ENCODE data around the gene PRDM11.
A peak's percentile ranks its signal among the peaks of the same experiment; 100 is the strongest.

PRDM11 gene

DNA sequence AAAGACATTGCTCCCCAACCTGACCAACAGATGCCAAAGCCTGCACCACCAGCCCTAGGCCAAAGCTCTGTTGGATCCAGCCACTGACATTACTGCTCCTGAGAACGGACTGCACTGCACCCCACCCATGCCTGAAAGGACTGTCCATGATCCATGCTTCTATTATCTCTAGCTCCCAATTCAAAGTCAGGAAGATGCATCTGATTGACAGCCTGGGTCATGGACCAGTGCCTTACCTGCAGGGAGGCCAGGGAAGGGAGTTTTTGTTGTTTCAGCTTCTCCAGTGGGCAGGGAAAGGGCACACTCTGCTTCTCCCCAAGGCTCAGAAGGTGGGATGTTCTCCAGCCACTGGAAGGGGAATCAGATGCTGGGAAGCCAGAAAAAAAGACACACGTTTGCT, 4.8 kb upstream of the PRDM11 start:
- DNase-seq (ENCODE audit: low read depth in 2 of 2), result no peak

GRCh38 chr11:45142241-45143055, 4.0 kb upstream of the PRDM11 start:
- DNase-seq (ENCODE audit: low read depth in 2 of 2), result no peak

GRCh38 chr11:45143494-45143893, 2.9 kb upstream of the PRDM11 start:
- DNase-seq (ENCODE audit: low read depth in 2 of 2), result no peak

DNA sequence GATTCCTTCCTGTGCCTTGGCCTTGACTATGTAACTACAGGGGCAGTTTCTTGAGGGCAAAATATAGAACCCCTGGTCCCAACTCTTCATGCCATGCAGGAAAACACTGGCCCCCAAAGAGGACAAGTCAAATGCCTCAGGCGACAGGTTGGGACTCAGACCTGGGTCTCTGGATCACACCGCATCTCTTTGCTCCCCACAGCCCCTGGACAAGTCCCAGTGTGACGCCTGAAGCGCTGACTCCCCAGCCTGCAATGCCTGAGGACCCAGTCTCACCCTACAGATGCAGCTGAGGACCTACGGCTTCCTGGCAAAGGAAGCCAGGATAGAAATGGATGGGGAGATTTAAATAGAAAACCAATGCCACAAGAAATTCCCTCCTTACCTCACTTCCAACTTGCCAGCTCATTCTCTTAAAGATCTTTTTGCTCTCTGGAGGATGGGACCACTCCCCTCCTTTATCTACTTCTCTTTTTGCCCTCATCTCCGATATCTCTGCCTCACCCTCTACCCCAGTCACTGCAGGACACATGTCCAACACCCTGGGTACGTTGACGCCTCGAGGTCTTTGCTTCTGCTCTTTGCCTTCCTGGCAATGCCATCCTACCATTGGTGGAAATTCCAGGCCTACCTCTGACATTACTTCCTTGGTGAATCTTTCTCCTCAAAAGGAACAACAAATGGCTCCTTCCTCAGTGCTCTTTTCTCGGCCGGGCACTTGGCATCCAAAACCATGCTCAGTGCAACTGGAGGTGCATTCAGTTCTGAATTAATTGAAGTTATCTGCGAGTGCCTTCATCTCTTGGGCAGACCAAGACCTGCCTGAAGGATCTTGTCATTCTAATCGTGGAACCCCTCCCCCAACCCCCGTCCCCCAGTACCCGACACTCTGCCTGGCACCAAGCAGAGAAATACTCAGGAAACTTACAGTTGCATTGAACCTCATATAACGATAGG, 2.0 kb upstream of the PRDM11 start:
- DNase-seq (ENCODE audit: low read depth in 2 of 2), result no peak

DNA sequence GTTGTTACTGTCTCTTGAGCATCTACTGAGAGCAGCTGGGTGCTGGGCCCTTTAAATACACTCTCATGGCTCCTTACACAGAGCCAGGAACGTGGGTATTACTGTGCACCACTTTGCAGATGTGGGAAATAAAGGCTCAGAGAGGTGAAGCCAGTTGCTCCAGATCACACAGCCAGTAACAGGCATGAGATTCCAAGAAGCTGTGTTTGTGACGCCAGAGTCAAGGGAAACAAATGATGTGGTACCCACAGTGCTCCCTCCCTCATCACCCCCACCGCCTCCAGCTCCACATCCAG, 1.4 kb upstream of the PRDM11 start:
- no peak for DNase-seq (ENCODE audit: low read depth in 2 of 2)

GRCh38 chr11:45145379-45146071, 914 bp upstream of the PRDM11 start:
- no peak for DNase-seq (ENCODE audit: low read depth in 2 of 2)

DNA sequence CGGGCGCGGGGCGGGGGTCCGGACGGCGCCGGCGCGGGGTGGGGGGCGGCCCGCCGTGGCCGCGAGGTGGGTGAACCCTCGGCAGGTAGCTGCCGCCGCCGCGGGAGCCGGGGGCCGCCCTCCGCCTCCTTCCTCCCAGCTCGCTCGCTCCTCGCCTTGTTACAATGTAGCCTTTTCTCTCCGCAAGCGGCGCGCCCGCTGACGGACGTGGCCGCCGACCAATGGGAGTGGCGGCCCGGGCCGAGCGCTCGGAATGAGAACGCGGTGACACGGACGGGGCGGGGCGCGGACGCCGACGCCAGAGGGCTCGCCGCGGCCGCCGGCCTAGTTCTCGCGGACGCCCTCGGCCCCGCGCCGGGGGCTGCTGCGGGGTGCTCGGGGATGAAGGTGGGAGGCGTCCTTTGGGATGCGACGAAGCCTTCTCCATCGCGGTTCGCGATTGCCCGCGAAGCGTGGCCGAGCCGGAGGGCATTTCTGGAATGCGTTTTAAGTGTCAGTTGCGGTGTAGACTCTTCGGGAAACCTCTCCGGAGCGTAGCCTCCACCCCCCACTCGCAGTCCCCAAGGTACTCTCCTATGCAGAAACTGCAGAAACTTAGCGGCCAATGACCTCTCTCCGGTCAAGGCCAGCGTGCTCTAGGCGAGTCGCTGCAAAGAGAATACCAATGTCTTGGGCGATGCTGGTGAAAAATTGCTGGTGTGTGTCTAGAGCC, 734 bp downstream of the PRDM11 start:
- DNase-seq (ENCODE audit: low read depth in 2 of 2), result peak; percentile 86 to 90

GRCh38 chr11:45147891-45148675, 1.6 kb downstream of the PRDM11 start:
- no peak for DNase-seq (ENCODE audit: low read depth in 2 of 2)

- no peak for DNase-seq (ENCODE audit: low read depth in 2 of 2)
These were observed 3.1 kb downstream of the PRDM11 start for GRCh38 chr11:45149483-45150056.

DNA sequence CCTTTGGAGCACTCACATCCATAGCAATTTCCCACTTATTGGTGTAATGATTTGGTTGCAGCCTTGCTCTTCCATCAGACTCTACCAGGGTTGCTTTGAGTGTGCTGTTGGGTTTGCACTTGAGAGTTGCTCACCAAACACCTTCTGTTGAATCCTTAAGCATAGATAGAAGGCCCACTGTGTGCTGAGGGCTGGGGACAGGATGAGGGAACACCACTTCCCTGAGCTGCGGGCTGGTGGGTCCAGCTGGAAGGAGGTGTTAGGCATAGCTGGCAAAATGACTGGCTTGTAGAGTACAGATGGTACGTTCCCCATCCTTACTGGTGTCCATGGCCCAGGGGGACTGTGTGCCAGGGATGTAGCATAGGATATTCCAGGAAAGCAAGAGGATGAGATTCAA, 3.9 kb downstream of the PRDM11 start:
- no peak for DNase-seq (ENCODE audit: low read depth in 2 of 2)

GRCh38 chr11:45150943-45151342, 4.5 kb downstream of the PRDM11 start:
- no peak for DNase-seq (ENCODE audit: low read depth in 2 of 2)

DNA sequence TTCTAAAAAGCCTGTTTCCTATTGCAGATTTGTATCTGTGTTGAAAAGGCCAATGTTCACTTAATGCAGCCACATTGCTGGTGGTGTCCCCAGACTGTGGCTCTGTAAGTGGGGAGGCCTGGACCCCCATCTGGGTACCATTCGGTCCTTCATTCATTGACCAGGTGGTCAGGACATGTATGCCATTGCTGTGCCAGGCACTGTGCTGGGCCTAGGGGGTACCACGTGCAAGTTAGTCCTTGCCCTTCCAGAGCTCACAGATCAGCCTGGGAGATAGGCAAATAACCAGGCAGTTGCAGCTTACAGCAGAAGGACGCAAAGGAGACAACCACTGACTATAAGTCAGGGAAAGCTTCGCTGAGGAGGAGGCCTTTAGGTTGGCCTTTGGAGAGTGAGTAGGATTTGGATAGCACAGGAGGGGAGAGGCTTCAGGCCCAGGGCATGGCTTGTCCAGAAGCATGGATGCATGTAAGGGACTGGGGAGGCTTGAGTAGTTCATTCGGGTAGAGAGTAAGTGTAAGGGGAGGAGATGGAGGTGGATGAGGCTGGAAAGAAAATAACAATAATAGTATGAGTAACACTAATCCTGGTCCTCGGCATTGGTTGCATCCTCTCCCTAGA, 5.0 kb downstream of the PRDM11 start:
- DNase-seq (ENCODE audit: low read depth in 2 of 2), result no peak

DNA sequence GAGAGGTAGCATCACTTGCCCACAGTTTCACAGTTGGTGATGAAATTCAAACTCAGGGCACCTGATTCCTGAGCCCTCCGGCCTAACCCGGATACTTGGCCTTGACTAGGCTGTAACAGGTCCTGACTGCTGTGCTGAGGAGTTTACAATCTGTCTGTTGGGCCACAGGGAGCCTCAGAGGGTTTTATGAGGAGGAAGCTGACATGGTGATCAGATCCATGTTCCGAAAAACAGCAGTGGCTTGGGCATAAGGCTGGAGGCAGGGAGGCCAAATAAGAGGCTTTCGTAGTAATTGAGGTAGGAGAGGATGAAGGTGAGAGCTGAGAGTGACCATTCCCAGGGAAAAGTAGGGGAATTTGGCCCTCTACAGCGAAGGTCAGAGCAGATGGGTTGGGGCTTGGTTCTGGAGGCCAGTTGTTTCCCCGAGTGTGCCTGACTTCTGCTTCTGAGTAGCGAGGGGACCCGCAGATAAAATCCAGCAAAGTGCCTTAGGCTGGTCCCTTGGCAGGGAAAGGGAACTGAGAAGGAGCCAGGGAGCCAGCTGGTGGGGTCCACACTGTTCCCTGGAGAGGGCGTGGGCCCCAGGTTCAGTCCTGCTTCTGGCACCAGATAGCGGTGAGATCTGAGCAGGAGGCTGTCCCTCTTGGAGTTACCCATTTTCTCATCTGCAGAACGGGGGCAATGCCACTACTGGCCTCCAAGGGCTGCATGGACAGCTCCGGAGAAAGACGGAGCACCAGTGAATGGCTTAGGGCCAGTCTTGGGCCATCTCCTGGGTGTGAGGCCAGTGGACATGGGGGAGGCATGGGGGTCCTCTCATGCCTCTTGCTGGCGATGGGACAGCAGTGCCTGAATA, 6.5 kb downstream of the PRDM11 start:
- no peak for DNase-seq (ENCODE audit: low read depth in 2 of 2)

DNA sequence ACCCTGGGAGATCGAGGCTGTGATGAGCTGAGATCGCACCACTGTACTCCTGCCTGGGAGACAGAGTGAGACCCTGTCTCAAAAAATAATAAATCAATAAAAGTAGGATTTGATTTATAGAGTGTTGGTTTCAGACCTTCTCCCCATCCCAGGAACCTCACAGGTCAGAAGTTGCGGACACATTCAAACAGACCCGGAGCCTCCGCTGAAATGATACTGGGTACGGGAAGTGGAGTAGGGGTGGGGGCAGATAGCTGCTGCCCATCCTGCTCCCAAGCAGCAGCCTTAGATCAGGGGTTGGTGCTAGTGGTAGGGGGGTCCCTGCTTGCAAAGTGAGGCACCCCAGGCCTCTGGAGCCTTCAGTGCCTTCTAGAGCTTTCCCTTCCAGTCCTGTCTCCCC, 7.8 kb downstream of the PRDM11 start:
- no peak for DNase-seq (ENCODE audit: low read depth in 2 of 2)

DNA sequence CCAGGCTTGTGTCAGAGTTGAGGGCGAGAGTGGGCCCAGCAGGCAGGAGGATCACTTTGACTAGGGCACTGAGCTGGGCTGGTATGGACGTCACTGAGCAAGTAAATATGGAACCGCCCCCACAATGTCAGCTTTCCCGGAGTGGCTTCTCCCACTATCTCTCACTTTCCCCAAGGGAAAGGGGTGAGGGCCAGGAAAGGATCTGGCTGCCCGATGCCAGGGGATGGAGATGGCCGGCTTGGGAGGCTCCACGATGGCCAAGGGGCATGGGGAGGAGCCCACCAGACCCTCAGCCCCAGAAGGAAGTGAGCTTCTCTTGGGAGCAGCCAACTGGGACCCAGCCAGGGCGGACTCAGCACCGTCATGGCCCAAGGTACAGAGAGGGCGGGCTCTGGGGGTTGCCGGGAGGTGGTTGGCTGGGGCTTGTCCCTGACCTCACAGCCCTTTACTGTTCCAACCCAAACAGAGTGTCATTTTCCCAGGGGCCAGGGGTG, 8.7 kb downstream of the PRDM11 start:
- DNase-seq (ENCODE audit: low read depth in 2 of 2), result no peak

DNA sequence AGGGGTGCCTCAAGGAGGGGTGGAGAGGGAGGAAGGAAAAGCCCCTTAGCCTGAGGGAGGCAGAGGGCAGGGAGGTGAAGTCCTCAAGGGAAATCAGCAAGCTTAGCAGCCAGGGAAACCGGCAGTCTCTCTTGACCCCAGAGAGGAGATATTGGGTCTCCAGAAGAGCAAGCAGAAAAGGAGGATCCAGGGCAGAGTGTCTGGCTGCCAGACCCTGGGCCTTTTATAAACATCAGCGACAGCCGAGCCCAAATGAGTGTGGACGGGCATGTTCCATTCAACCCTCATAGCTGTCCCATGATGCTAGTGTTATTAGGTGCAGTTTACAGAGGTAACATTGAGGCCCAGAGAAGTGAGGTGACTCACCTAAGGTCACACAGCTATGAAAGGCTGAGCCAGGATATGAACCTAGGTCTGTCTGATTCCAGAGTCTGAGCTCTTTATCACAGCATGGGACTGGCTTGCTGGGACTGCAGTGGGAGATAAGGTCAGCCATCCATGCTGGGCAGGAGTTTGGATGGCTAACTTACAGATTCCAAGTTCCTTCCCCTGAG, 9.3 kb downstream of the PRDM11 start:
- no peak for DNase-seq (ENCODE audit: low read depth in 2 of 2)

- DNase-seq (ENCODE audit: low read depth in 2 of 2), result no peak
These were observed 9.8 kb downstream of the PRDM11 start for GRCh38 chr11:45156201-45156600.

DNA sequence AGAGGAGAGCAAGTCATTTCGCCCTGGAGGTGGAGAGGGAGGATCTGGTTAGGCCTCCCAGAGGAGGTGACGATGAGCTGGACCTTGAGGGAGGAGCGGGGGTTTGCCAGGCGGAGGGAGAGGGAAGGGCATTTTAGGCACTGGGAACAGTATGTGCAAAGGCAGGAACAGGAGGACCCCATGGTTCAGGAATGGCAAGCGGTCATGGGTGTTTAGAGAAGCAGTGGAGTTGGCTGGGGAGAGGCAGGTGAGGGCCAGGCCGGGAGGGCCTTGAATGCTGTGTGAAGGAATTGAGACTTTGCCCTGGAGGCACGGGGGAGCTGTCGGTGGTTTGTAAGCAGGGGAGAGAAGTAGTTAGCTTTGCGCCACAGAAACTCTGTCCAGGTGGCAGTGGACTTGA, 10.3 kb downstream of the PRDM11 start:
- no peak for DNase-seq (ENCODE audit: low read depth in 2 of 2)

All from stimulated activated CD4-positive, alpha-beta T cell treated with anti-CD3 and anti-CD28 coated beads, Interleukin-4, amount 100 ng/mL, for 48 hours (primary cell).